H1 (cell line): Measurements from ENCODE around the gene BEST1. TPM values are rescaled to one million over a fixed set of nuclear protein-coding genes. Genes with fewer than 3 reads are reported as not detected.

Experiments used
- CTCF ChIA-PET: fragments of 300-600 bp; sonication (Branson Sonifier 250); formaldehyde crosslinking; loops from one replicate; lab custom pipeline; 2021; ENCODE audit not compliant: partially characterized antibody; lab: Charles Lee
- POLR2A ChIA-PET: fragments of 300-600 bp; sonication (Branson Sonifier 250); formaldehyde crosslinking; loops from one replicate; lab custom pipeline; 2021; ENCODE audit warnings: inconsistent platforms; ENCODE audit not compliant: partially characterized antibody; lab: Charles Lee
- DNase-seq, 2 experiments: peaks; one replicate each; pipeline versions ENCODE4 v3.0.0 to v3.0.0-alpha.2; 2010 to 2022; ENCODE audit warnings: low spot score in 2 of 2, low read depth in 1 of 2, mixed read lengths in 1 of 2
- FAIRE-seq: peaks from 2 replicates; lab custom pipeline; 2011; peaks lifted over from hg19 to GRCh38; lab: Jason Lieb, UNC
- H2AFZ ChIP-seq: 2 replicates; pipeline ENCODE4 v1.8.1; 2012; ENCODE audit warnings: low read length, inconsistent platforms
- H2AK5ac ChIP-seq: 2 replicates; pipeline ENCODE4 v1.6.1; 2013; ENCODE audit warnings: low read depth, low read length
- H2BK120ac ChIP-seq: replicated peaks from 2 replicates; pipeline ENCODE3; 2013; ENCODE audit warnings: low read depth, low read length, inconsistent platforms
- H2BK12ac ChIP-seq: 2 replicates; pipeline ENCODE4 v1.6.1; 2013; ENCODE audit warnings: low read depth, low read length
- H2BK15ac ChIP-seq: 2 replicates; pipeline ENCODE4 v1.6.1; 2013; ENCODE audit warnings: low read length
- H2BK20ac ChIP-seq: 2 replicates; pipeline ENCODE4 v1.6.1; 2013; ENCODE audit warnings: low read length
- H2BK5ac ChIP-seq: 2 replicates; pipeline ENCODE4 v1.6.1; 2013; ENCODE audit warnings: low read depth, low read length
- H3K14ac ChIP-seq: 2 replicates; pipeline ENCODE4 v1.6.1; 2013; ENCODE audit warnings: inconsistent platforms; ENCODE audit not compliant: insufficient read length
- H3K18ac ChIP-seq: 2 replicates; pipeline ENCODE4 v1.6.1; 2013; ENCODE audit warnings: low read length; ENCODE audit errors: extremely low read depth
- H3K23ac ChIP-seq: 2 replicates; pipeline ENCODE4 v1.6.1; 2013; ENCODE audit warnings: inconsistent platforms; ENCODE audit not compliant: insufficient read length
- H3K23me2 ChIP-seq: 2 replicates; pipeline ENCODE4 v1.6.1; 2013; ENCODE audit warnings: low read depth, low read length
- H3K27ac ChIP-seq: 2 replicates; pipeline ENCODE4 v1.6.1; 2011; ENCODE audit warnings: low read depth, low read length, inconsistent platforms
- H3K27me3 ChIP-seq, 4 experiments: replicated peaks in 1 of 4; 1 replicate in 1 of 4; 2 replicates in 3 of 4; pipeline versions ENCODE4 v1.6.1 to v1.8.1; 2011 to 2013; ENCODE audit warnings: low read length in 3 of 4, mild to moderate bottlenecking in 3 of 4, inconsistent platforms in 2 of 4, mixed read lengths in 2 of 4, moderate library complexity in 1 of 4; ENCODE audit not compliant: control insufficient read depth in 3 of 4, insufficient read depth in 3 of 4; ENCODE audit errors: extremely low read depth in 1 of 4
- H3K36me3 ChIP-seq, 4 experiments: 2 replicates each; pipeline versions ENCODE4 v1.6.1 to v1.8.1; 2011 to 2013; ENCODE audit warnings: mild to moderate bottlenecking in 4 of 4, low read length in 3 of 4, moderate library complexity in 2 of 4, control low read depth in 1 of 4, inconsistent platforms in 1 of 4; ENCODE audit not compliant: insufficient read depth in 4 of 4, control insufficient read depth in 2 of 4
- H3K4ac ChIP-seq: replicated peaks from 2 replicates; pipeline ENCODE3; 2013; ENCODE audit warnings: low read length, low read depth, mixed read lengths, inconsistent platforms; ENCODE audit not compliant: insufficient read length
- H3K4me1 ChIP-seq, 4 experiments: replicated peaks in 1 of 4; 1 replicate in 1 of 4; 2 replicates in 3 of 4; pipeline versions ENCODE4 v1.6.1 to v1.8.1; 2011 to 2013; ENCODE audit warnings: low read length in 3 of 4, inconsistent platforms in 2 of 4, mixed read lengths in 1 of 4; ENCODE audit not compliant: insufficient read depth in 4 of 4, control insufficient read depth in 3 of 4
- H3K4me2 ChIP-seq, 2 experiments: 2 replicates each; pipeline versions ENCODE4 v1.6.1 to v1.8.1; 2011 to 2013; ENCODE audit warnings: low read depth in 2 of 2, low read length in 2 of 2, control low read depth in 1 of 2, inconsistent platforms in 1 of 2, mild to moderate bottlenecking in 1 of 2; ENCODE audit not compliant: insufficient read depth in 1 of 2
- H3K4me3 ChIP-seq, 4 experiments: fragments of 200-600, 300-600 bp in 1 of 4; sonication (generic), shearing (Covaris generic), sonication (Bioruptor Twin) in 1 of 4; 2 replicates each; pipeline versions ENCODE4 v1.5.1 to v1.8.1; 2011 to 2016; ENCODE audit warnings: low read length in 4 of 4, low read depth in 3 of 4, control low read depth in 2 of 4, inconsistent platforms in 2 of 4, mild to moderate bottlenecking in 2 of 4, mixed read lengths in 1 of 4, moderate library complexity in 1 of 4; ENCODE audit not compliant: insufficient read depth in 2 of 4; ENCODE audit errors: extremely low read depth in 1 of 4
- H3K56ac ChIP-seq: replicated peaks from 2 replicates; pipeline ENCODE3; 2013; ENCODE audit warnings: low read depth, mild to moderate bottlenecking, mixed read lengths, low read length, inconsistent platforms; ENCODE audit not compliant: insufficient read length
- H3K79me1 ChIP-seq: 2 replicates; pipeline ENCODE4 v1.6.1; 2013; ENCODE audit warnings: low read depth, low read length, control low read depth
- H3K79me2 ChIP-seq, 2 experiments: 2 replicates each; pipeline versions ENCODE4 v1.6.1 to v1.8.1; 2012 to 2013; ENCODE audit warnings: low read length in 2 of 2, mild to moderate bottlenecking in 2 of 2, inconsistent platforms in 1 of 2; ENCODE audit not compliant: insufficient read depth in 2 of 2, control insufficient read depth in 1 of 2
- H3K9ac ChIP-seq, 4 experiments: replicated peaks in 1 of 4; 1 replicate in 1 of 4; 2 replicates in 3 of 4; pipeline versions ENCODE4 v1.6.1 to v1.8.1; 2011 to 2013; ENCODE audit warnings: low read depth in 3 of 4, low read length in 3 of 4, control low read depth in 2 of 4, mild to moderate bottlenecking in 2 of 4, moderate library complexity in 2 of 4, inconsistent platforms in 1 of 4; ENCODE audit errors: extremely low read depth in 1 of 4
- H3K9me3 ChIP-seq, 2 experiments: 2 replicates each; pipeline versions ENCODE4 v1.6.1 to v1.8.1; 2012 to 2013; ENCODE audit warnings: mild to moderate bottlenecking in 2 of 2, moderate library complexity in 2 of 2, control low read depth in 1 of 2, inconsistent platforms in 1 of 2, low read depth in 1 of 2, low read length in 1 of 2, mixed read lengths in 1 of 2; ENCODE audit not compliant: insufficient read depth in 2 of 2
- H4K20me1 ChIP-seq, 2 experiments: replicated peaks in 1 of 2; 2 replicates each; pipeline versions ENCODE3 to v1.8.1; 2011 to 2013; ENCODE audit warnings: inconsistent platforms in 2 of 2, low read length in 2 of 2, mild to moderate bottlenecking in 1 of 2; ENCODE audit not compliant: insufficient read depth in 2 of 2, control insufficient read depth in 1 of 2
- H4K5ac ChIP-seq: 2 replicates; pipeline ENCODE4 v1.6.1; 2013; ENCODE audit warnings: low read length, low read depth, mixed read lengths, inconsistent platforms; ENCODE audit not compliant: insufficient read length
- H4K8ac ChIP-seq: 2 replicates; pipeline ENCODE4 v1.8.0; 2013; ENCODE audit warnings: mild to moderate bottlenecking, moderate library complexity, low read length, inconsistent platforms; ENCODE audit not compliant: insufficient read depth; ENCODE audit errors: extremely low read depth
- H4K91ac ChIP-seq: replicated peaks from 2 replicates; pipeline ENCODE3; 2013; ENCODE audit warnings: low read length, mixed read lengths, inconsistent platforms; ENCODE audit not compliant: insufficient read length
- KDM4A ChIP-seq: IDR thresholded peaks from one replicate; pipeline ENCODE4 v1.7.1; 2012; ENCODE audit warnings: low read depth, mild to moderate bottlenecking, moderate library complexity, low read length, inconsistent platforms; ENCODE audit not compliant: severe bottlenecking
- RBBP5 ChIP-seq: IDR thresholded peaks from 2 replicates; pipeline ENCODE4 v1.7.1; 2012; ENCODE audit warnings: low read depth, mild to moderate bottlenecking, inconsistent platforms, low read length, moderate library complexity, borderline replicate concordance
- WGBS, 2 experiments: shearing (Covaris generic) in 1 of 2; methylation state at CpG; one replicate each; pipeline versions ENCODE4 v1.1.6 to v1.1.7; 2013 to 2015; ENCODE audit warnings: low lambda C conversion rate in 2 of 2, mixed read lengths in 2 of 2, inconsistent platforms in 1 of 2, low coverage in 1 of 2, missing lambda C conversion rate in 1 of 2; ENCODE audit not compliant: insufficient replicate concordance in 2 of 2, insufficient coverage in 1 of 2, insufficient read length in 1 of 2; ENCODE audit errors: extremely low coverage in 1 of 2, missing lambda C conversion rate in 1 of 2; 5-methylcytosine and 5-hydroxymethylcytosine counted together
- polyA plus RNA-seq, 7 experiments: library from polyadenylated mRNA; depleted of rRNA in 3 of 7; stranded (reverse) in 5 of 7; unstranded in 2 of 7; fragments of >200 nt in 5 of 7; fragments of 200-250 nt in 2 of 7; gene quantifications; 1 replicate in 5 of 7; 2 replicates in 1 of 7; 4 replicates in 1 of 7; pipeline versions ENCODE4 v1.2.1 to v1.2.3, GENCODE V29; 2011 to 2013; ENCODE audit warnings: missing spikeins in 2 of 7, mixed read lengths in 2 of 7
- total RNA-seq: library from RNA; stranded (reverse); fragmentation: NEBNext Ultra II Directional; extraction: Animal tissue kit (Norgen Biotek cat#: 25700); gene quantifications from 2 replicates; pipeline ENCODE4 v1.2.1, GENCODE V29; 2021

Gene BEST1
- total and polyA plus RNA-seq, 2 of the 8 experiments (the other 6 are each of a cell fraction or from before 2014, with no cell fraction given) = 0.22 to 0.62 TPM

GRCh38 chr11:61916737-61917333 is 33.3 kb upstream of the BEST1 start:
- Histone ChIP-seq H3K4me1 (peaks cover 0 to 13% (median 2%) of the 10 kb centered on the region in 4 experiments; a peak in 3 of 7 replicates), H3K79me2 (no peaks in the 10 kb centered on the region)
- TF ChIP-seq RBBP5 (0 out of 2 replicates have a peak, but pooled peaks have one; percentile 18), KDM4A (no peak)
- TF ChIP-seq, all 59 proteins: peak for 1
- no peak overlapping the region for H2BK5ac ChIP-seq
- H3K27ac ChIP-seq = no peak overlapping the region
- H3K23me2 ChIP-seq = peaks cover 7% of the 10 kb centered on the region; the same call in 1 of the 2 replicates
- H3K18ac ChIP-seq = no peak overlapping the region
- CTCF ChIA-PET = interaction anchor here (0.6 to 11.1 kb wide), 5 partner anchors 8 to 165 kb away, joined by 3 to 202 read pairs (median 4); no protein-coding TSS in a partner anchor
- no peak overlapping the region for H3K56ac ChIP-seq
- H3K9ac ChIP-seq = peak overlapping the region in 1 of 4 experiments; percentile 22; a peak in 1 of 7 replicates
- H2BK20ac ChIP-seq = no peak overlapping the region
- H3K4me2 ChIP-seq = peak overlapping the region; percentile 66 to 86
- H3K4ac ChIP-seq = no peak overlapping the region
- no peak overlapping the region for H3K14ac ChIP-seq
- peak overlapping the region; percentile 32 to 66 (median 44) for H3K4me3 ChIP-seq
- H4K91ac ChIP-seq = no peak overlapping the region
- H3K36me3 ChIP-seq = no peaks in the 10 kb centered on the region
- H2BK120ac ChIP-seq = no peak overlapping the region
- H2AK5ac ChIP-seq = no peak overlapping the region
- 56% methylated on average over 5 of the region's 32 CpGs; no CpG with 5 or more reads in 1 of the 2 experiments for WGBS, 2 experiments
- FAIRE-seq = no peak
- no peak overlapping the region for H2AFZ ChIP-seq
- no peaks in the 10 kb centered on the region for H3K79me1 ChIP-seq
- DNase-seq = no peak
- no peak overlapping the region for H2BK15ac ChIP-seq
- H3K23ac ChIP-seq = no peak overlapping the region
- no peak overlapping the region for H4K5ac ChIP-seq
- 0 out of 2 replicates have a peak overlapping the region, but pooled peaks have one; percentile 75 for H2BK12ac ChIP-seq
- no peaks in the 10 kb centered on the region for H4K20me1 ChIP-seq
- no peaks in the 10 kb centered on the region for H3K9me3 ChIP-seq
- peaks cover 0 to 28% (median 20%) of the 10 kb centered on the region in 4 experiments; a peak in 6 of 7 replicates for H3K27me3 ChIP-seq
- POLR2A ChIA-PET = interaction anchor here (1.6 to 2.4 kb wide), 2 partner anchors 8 to 15 kb away, joined by 3 to 9 read pairs; no protein-coding TSS in a partner anchor
- no peak overlapping the region; the same call in 1 of the 2 replicates for H4K8ac ChIP-seq
